ENCODE data around the gene ROBO1.

DNA sequence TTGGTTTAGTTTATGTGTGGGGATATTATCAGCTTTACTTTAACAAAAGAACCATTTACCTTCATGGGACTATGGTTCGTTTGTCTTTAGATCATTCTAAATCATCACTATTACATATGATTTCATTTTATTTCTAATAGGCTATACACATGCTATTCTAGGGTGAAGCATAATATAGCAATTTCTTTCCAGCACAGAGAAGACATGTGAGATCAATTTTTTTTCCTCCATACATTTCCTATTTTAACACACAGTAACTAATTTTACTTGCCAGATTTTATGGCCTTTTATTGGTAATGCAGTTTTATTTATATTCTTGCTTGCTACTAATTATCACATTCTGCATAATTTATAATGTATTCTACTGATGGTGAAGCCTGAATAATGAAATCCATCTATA is 287.1 kb downstream of the ROBO1 start:
- TF ChIP-seq, protein P1, sequence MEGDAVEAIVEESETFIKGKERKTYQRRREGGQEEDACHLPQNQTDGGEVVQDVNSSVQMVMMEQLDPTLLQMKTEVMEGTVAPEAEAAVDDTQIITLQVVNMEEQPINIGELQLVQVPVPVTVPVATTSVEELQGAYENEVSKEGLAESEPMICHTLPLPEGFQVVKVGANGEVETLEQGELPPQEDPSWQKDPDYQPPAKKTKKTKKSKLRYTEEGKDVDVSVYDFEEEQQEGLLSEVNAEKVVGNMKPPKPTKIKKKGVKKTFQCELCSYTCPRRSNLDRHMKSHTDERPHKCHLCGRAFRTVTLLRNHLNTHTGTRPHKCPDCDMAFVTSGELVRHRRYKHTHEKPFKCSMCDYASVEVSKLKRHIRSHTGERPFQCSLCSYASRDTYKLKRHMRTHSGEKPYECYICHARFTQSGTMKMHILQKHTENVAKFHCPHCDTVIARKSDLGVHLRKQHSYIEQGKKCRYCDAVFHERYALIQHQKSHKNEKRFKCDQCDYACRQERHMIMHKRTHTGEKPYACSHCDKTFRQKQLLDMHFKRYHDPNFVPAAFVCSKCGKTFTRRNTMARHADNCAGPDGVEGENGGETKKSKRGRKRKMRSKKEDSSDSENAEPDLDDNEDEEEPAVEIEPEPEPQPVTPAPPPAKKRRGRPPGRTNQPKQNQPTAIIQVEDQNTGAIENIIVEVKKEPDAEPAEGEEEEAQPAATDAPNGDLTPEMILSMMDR (conservative IDR thresholded peaks at IDR 0.05), result no peak
- no peak for TF ChIP-seq ZFX (IDR thresholded peaks at IDR 0.05)
